IMR-90 (cell line): ENCODE results near the gene ZNF526. TPM values are rescaled to one million over a fixed set of nuclear protein-coding genes. Genes with fewer than 3 reads are reported as not detected.

ENCODE experiments used
- ATAC-seq: fragments of 200-7000 bp; cut with Tn5 transposase; 2 replicates; pipeline ENCODE4 v1.9.1; 2020; ENCODE audit warnings: low read depth, mild to moderate bottlenecking, moderate library complexity
- BruUV-seq: library from RNA; stranded (reverse); fragments of 400-500 nt; replicated peaks from 2 replicates; lab custom pipeline; 2021; lab: Mats Ljungman, UMichigan
- CTCF ChIA-PET: fragments of 300-600 bp; formaldehyde crosslinking; extraction: SDS; loops from one replicate; lab custom pipeline; 2021; ENCODE audit warnings: antibody characterized with exemption; lab: Yijun Ruan, JAX
- POLR2A ChIA-PET: fragments of 300-600 bp; sonication (Branson Sonifier 250); formaldehyde crosslinking; loops from one replicate; lab custom pipeline; 2022; ENCODE audit warnings: antibody characterized with exemption; ENCODE audit not compliant: unreplicated experiment; lab: Charles Lee
- DNase-seq: peaks from one replicate; pipeline ENCODE4 v3.0.0; 2013
- H2AFZ ChIP-seq: replicated peaks from 2 replicates; pipeline ENCODE3; 2013; ENCODE audit warnings: low read length, mild to moderate bottlenecking; ENCODE audit not compliant: poor library complexity
- H2AK5ac ChIP-seq: 2 replicates; pipeline ENCODE4 v1.6.1; 2013; ENCODE audit warnings: low read depth, low read length, inconsistent platforms
- H2AK9ac ChIP-seq: replicated peaks from 2 replicates; pipeline ENCODE3; 2013; ENCODE audit warnings: mild to moderate bottlenecking, low read depth, low read length, moderate library complexity; ENCODE audit not compliant: poor library complexity
- H2BK120ac ChIP-seq: 2 replicates; pipeline ENCODE4 v1.6.1; 2013; ENCODE audit warnings: low read depth, low read length, inconsistent platforms
- H2BK15ac ChIP-seq: 3 replicates; pipeline ENCODE4 v1.6.1; 2013; ENCODE audit warnings: low read depth, low read length, inconsistent platforms
- H2BK20ac ChIP-seq: 2 replicates; pipeline ENCODE4 v1.6.1; 2013; ENCODE audit warnings: low read depth, mild to moderate bottlenecking, inconsistent platforms, low read length, moderate library complexity
- H2BK5ac ChIP-seq: 2 replicates; pipeline ENCODE4 v1.6.1; 2013; ENCODE audit warnings: mild to moderate bottlenecking, low read depth, low read length, inconsistent platforms; ENCODE audit not compliant: poor library complexity, severe bottlenecking
- H3K14ac ChIP-seq: replicated peaks from 2 replicates; pipeline ENCODE4 v1.6.1; 2013; ENCODE audit warnings: low read depth, low read length, inconsistent platforms
- H3K18ac ChIP-seq: 2 replicates; pipeline ENCODE4 v1.6.1; 2013; ENCODE audit warnings: low read depth, low read length, control low read depth
- H3K23ac ChIP-seq: 2 replicates; pipeline ENCODE4 v1.6.1; 2013; ENCODE audit warnings: low read depth, low read length, inconsistent platforms
- H3K27ac ChIP-seq: 2 replicates; pipeline ENCODE4 v1.5.1; 2013; ENCODE audit warnings: mild to moderate bottlenecking, control low read depth, low read length; ENCODE audit not compliant: insufficient read depth
- H3K27me3 ChIP-seq: 2 replicates; pipeline ENCODE4 v1.6.1; 2013; ENCODE audit warnings: low read length; ENCODE audit not compliant: control insufficient read depth, insufficient read depth
- H3K36me3 ChIP-seq: 2 replicates; pipeline ENCODE4 v1.6.1; 2013; ENCODE audit warnings: low read length, mixed read lengths; ENCODE audit not compliant: control insufficient read depth, insufficient read depth
- H3K4ac ChIP-seq: 2 replicates; pipeline ENCODE4 v1.6.1; 2013; ENCODE audit warnings: low read depth, low read length, inconsistent platforms
- H3K4me1 ChIP-seq: 2 replicates; pipeline ENCODE4 v1.6.1; 2013; ENCODE audit warnings: low read length, mixed read lengths; ENCODE audit not compliant: control insufficient read depth, insufficient read depth
- H3K4me2 ChIP-seq: 2 replicates; pipeline ENCODE4 v1.6.1; 2013; ENCODE audit warnings: low read depth, mild to moderate bottlenecking, control low read depth, low read length, moderate library complexity
- H3K4me3 ChIP-seq: 2 replicates; pipeline ENCODE4 v1.5.1; 2013; ENCODE audit warnings: low read depth, mild to moderate bottlenecking, control low read depth, low read length, moderate library complexity; ENCODE audit not compliant: insufficient read depth
- H3K56ac ChIP-seq: 2 replicates; pipeline ENCODE4 v1.6.1; 2013; ENCODE audit warnings: low read length, inconsistent platforms; ENCODE audit not compliant: insufficient read depth; ENCODE audit errors: extremely low read depth
- H3K79me1 ChIP-seq, 2 experiments: 2 replicates each; pipeline ENCODE4 v1.6.1; 2013; ENCODE audit warnings: low read length in 2 of 2, inconsistent platforms in 1 of 2, low read depth in 1 of 2
- H3K9ac ChIP-seq: 2 replicates; pipeline ENCODE4 v1.6.1; 2013; ENCODE audit warnings: low read depth, low read length, control low read depth
- H3K9me1 ChIP-seq: 2 replicates; pipeline ENCODE4 v1.6.1; 2013; ENCODE audit warnings: low read length, inconsistent platforms; ENCODE audit not compliant: insufficient read depth
- H3K9me3 ChIP-seq: 2 replicates; pipeline ENCODE4 v1.6.1; 2013; ENCODE audit warnings: low read length; ENCODE audit not compliant: control insufficient read depth, insufficient read depth
- H4K20me1 ChIP-seq: 2 replicates; pipeline ENCODE4 v1.6.1; 2013; ENCODE audit warnings: low read length, inconsistent platforms; ENCODE audit not compliant: insufficient read depth
- H4K5ac ChIP-seq: 2 replicates; pipeline ENCODE4 v1.6.1; 2013; ENCODE audit warnings: mild to moderate bottlenecking, low read depth, low read length, control low read depth
- H4K8ac ChIP-seq, 2 experiments: 2 replicates each; pipeline ENCODE4 v1.6.1; 2013; ENCODE audit warnings: low read depth in 2 of 2, low read length in 2 of 2, control low read depth in 1 of 2, inconsistent platforms in 1 of 2
- H4K91ac ChIP-seq: 2 replicates; pipeline ENCODE4 v1.6.1; 2013; ENCODE audit warnings: low read depth, low read length, inconsistent platforms; ENCODE audit not compliant: insufficient read depth
- CHD1 ChIP-seq: IDR thresholded peaks from 2 replicates; pipeline ENCODE4 v1.6.1; 2012; ENCODE audit warnings: low read depth, low read length, improper control_type of control experiment
- MAFK ChIP-seq: IDR thresholded peaks from 2 replicates; pipeline ENCODE4 v1.6.1; 2012; ENCODE audit warnings: low read depth, low read length, improper control_type of control experiment
- MAZ ChIP-seq: IDR thresholded peaks from 2 replicates; pipeline ENCODE4 v1.6.1; 2012; ENCODE audit warnings: low read depth, mild to moderate bottlenecking, low read length, improper control_type of control experiment, moderate library complexity, borderline replicate concordance
- MXI1 ChIP-seq: IDR thresholded peaks from 2 replicates; pipeline ENCODE4 v1.6.1; 2012; ENCODE audit warnings: low read depth, mild to moderate bottlenecking, low read length, moderate library complexity, borderline replicate concordance
- NFE2L2 ChIP-seq: fragments of 150-350 bp; IDR thresholded peaks from 2 replicates; pipeline ENCODE4 v1.6.1; 2016; ENCODE audit warnings: low read depth, mild to moderate bottlenecking, low read length
- POLR2A ChIP-seq: IDR thresholded peaks from 2 replicates; pipeline ENCODE4 v1.6.1; 2012; ENCODE audit warnings: mild to moderate bottlenecking, low read depth, low read length
- RAD21 ChIP-seq: IDR thresholded peaks from 2 replicates; pipeline ENCODE4 v1.6.1; 2012; ENCODE audit warnings: low read length, improper control_type of control experiment
- RCOR1 ChIP-seq: IDR thresholded peaks from 2 replicates; pipeline ENCODE4 v1.6.1; 2012; ENCODE audit warnings: mild to moderate bottlenecking, low read length, improper control_type of control experiment; ENCODE audit not compliant: insufficient replicate concordance
- SMC3 ChIP-seq: fragments of 150-350 bp; IDR thresholded peaks from 2 replicates; pipeline ENCODE4 v1.6.1; 2016; ENCODE audit warnings: low read depth, mild to moderate bottlenecking, antibody characterized with exemption, low read length, moderate library complexity
- USF2 ChIP-seq: fragments of 150-350 bp; IDR thresholded peaks from 2 replicates; pipeline ENCODE4 v1.6.1; 2017; ENCODE audit warnings: mild to moderate bottlenecking, antibody characterized with exemption, low read length, low read depth
- WGBS, 2 experiments: methylation state at CpG; one replicate each; pipeline versions ENCODE4 v1.1.5 to v1.1.7; 2013; ENCODE audit warnings: missing lambda C conversion rate in 2 of 2; ENCODE audit not compliant: insufficient read length in 1 of 2; ENCODE audit errors: extremely low coverage in 2 of 2; 5-methylcytosine and 5-hydroxymethylcytosine counted together
- dilution Hi-C: fragments of 300-500 bp; cut with HindIII; formaldehyde crosslinking; loops from one replicate; pipeline ENCODE4 v1.14.3; 2018; ENCODE audit warnings: low sequenced_read_pairs; ENCODE audit not compliant: unreplicated experiment
- in situ Hi-C: fragments of 300-500 bp; cut with MboI; formaldehyde crosslinking; loops from 3 replicates; pipeline ENCODE4 v1.14.3; 2019; ENCODE audit warnings: low sequenced_read_pairs, inconsistent platforms, mixed read lengths
- intact Hi-C: fragments of 100-400 bp; cut with micrococcal nuclease; formaldehyde crosslinking; loops from 2 replicates; pipeline ENCODE4 v1.10.0; 2022
- polyA plus RNA-seq, 3 experiments: library from polyadenylated mRNA; depleted of rRNA; stranded (reverse); fragments of >200 nt; gene quantifications; 2 replicates each; pipeline ENCODE4 v1.2.3, GENCODE V29; 2012; ENCODE audit warnings: low replicate concordance in 1 of 3
- total RNA-seq: library from RNA; depleted of rRNA; stranded (reverse); fragments of >200 nt; gene quantifications from 2 replicates; pipeline ENCODE4 v1.2.3, GENCODE V29; 2012
- TF ChIP-seq, protein P1 (sequence below): conservative IDR thresholded peaks from 2 replicates; pipeline ENCODE4 v1.5.1; 2012; ENCODE audit warnings: mild to moderate bottlenecking, low read depth, low read length, improper control_type of control experiment
- TF ChIP-seq, protein P2 (sequence below): fragments of 150-350 bp; IDR thresholded peaks from 2 replicates; pipeline ENCODE4 v1.6.1; 2016; ENCODE audit warnings: low read depth, mild to moderate bottlenecking, low read length, moderate library complexity, borderline replicate concordance

The ZNF526 gene
- total and polyA plus RNA-seq, 2 of the 4 experiments (the other 2 are of a cell fraction), result 7.3 to 13.6 TPM

DNA sequence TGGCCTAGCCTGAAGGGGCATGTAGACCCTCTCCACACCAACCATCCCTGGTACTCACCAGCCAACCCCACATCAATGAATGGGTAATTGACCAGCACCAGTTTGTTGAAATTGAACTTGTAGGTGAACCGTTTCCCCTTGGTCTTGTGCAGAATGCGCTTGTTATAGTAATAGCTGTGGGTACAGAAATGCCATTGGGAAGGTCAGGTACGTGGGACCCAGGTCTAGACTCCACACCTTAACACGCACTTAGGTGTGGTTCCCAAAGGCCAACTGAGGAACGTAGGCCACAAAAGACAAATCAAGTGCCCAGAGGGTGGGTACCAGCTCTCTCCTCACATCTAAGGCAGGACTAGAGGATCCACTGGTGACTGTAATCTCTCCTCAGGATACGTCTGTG lies 29.7 kb downstream of the ZNF526 start:
- ATAC-seq (no peak), DNase-seq (no peak)
- H3K4me3 ChIP-seq, result no peak overlapping the region
- no TSS peak for BruUV-seq
- no peaks in the 10 kb centered on the region for H3K27me3 ChIP-seq
- H3K56ac ChIP-seq, result no peak overlapping the region
- peaks cover 15% of the 10 kb centered on the region for H3K36me3 ChIP-seq
- no CpG with 5 or more reads among the region's 6 CpGs for WGBS, 2 experiments
- no peak overlapping the region for H3K4me2 ChIP-seq
- H4K5ac ChIP-seq, result no peak overlapping the region
- H2AK5ac ChIP-seq, result peak overlapping the region; percentile 84
- 0 out of 2 replicates have a peak overlapping the region, but pooled peaks have one; percentile 18 for H4K91ac ChIP-seq
- peak overlapping the region in 1 of 2 experiments; percentile 79; a peak in 1 of 4 replicates for H4K8ac ChIP-seq
- peaks cover 25% of the 10 kb centered on the region for H3K4me1 ChIP-seq
- no peaks in the 10 kb centered on the region for H3K9me3 ChIP-seq
- H3K18ac ChIP-seq, result no peak overlapping the region
- H2BK120ac ChIP-seq, result no peak overlapping the region
- peak overlapping the region; percentile 43 for H2AFZ ChIP-seq
- H3K79me1 ChIP-seq, result peaks cover 6 to 60% of the 10 kb centered on the region in 2 experiments; a peak in 3 of 4 replicates
- H3K9me1 ChIP-seq, result peaks cover 7% of the 10 kb centered on the region; the same call in 1 of the 2 replicates
- peaks cover 54% of the 10 kb centered on the region for H4K20me1 ChIP-seq
- H3K14ac ChIP-seq, result no peak overlapping the region
- in situ Hi-C loops, result no loop called here
- peak overlapping the region; percentile 65 for H2AK9ac ChIP-seq
- no peak overlapping the region for H3K9ac ChIP-seq
- H2BK15ac ChIP-seq, result no peak overlapping the region
- ChIA-PET POLR2A (no interaction called here), CTCF (interaction anchor here (1.2 kb wide), 1 partner anchor 30 kb away, joined by 3 read pairs; no protein-coding TSS in a partner anchor)
- intact Hi-C loops, result no loop called here
- no peak overlapping the region for H3K4ac ChIP-seq
- H3K23ac ChIP-seq, result peak overlapping the region; percentile 93
- no peak overlapping the region for H2BK20ac ChIP-seq
- TF ChIP-seq POLR2A (no peak), RCOR1 (no peak), RAD21 (no peak), USF2 (no peak), MXI1 (no peak), NFE2L2 (no peak), MAZ (no peak), SMC3 (no peak), CHD1 (no peak), MAFK (no peak)
- TF ChIP-seq, protein P1, sequence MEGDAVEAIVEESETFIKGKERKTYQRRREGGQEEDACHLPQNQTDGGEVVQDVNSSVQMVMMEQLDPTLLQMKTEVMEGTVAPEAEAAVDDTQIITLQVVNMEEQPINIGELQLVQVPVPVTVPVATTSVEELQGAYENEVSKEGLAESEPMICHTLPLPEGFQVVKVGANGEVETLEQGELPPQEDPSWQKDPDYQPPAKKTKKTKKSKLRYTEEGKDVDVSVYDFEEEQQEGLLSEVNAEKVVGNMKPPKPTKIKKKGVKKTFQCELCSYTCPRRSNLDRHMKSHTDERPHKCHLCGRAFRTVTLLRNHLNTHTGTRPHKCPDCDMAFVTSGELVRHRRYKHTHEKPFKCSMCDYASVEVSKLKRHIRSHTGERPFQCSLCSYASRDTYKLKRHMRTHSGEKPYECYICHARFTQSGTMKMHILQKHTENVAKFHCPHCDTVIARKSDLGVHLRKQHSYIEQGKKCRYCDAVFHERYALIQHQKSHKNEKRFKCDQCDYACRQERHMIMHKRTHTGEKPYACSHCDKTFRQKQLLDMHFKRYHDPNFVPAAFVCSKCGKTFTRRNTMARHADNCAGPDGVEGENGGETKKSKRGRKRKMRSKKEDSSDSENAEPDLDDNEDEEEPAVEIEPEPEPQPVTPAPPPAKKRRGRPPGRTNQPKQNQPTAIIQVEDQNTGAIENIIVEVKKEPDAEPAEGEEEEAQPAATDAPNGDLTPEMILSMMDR, result no peak
- TF ChIP-seq, protein P2, sequence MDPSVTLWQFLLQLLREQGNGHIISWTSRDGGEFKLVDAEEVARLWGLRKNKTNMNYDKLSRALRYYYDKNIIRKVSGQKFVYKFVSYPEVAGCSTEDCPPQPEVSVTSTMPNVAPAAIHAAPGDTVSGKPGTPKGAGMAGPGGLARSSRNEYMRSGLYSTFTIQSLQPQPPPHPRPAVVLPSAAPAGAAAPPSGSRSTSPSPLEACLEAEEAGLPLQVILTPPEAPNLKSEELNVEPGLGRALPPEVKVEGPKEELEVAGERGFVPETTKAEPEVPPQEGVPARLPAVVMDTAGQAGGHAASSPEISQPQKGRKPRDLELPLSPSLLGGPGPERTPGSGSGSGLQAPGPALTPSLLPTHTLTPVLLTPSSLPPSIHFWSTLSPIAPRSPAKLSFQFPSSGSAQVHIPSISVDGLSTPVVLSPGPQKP, result no peak
- no peak overlapping the region for H2BK5ac ChIP-seq
- no peak overlapping the region; the same call in 1 of the 2 replicates for H3K27ac ChIP-seq
- dilution Hi-C loops, result no loop called here
